H9 (cell line): ENCODE measurements around the gene CACNA2D3. TPM values are rescaled to one million over a fixed set of nuclear protein-coding genes. Genes with fewer than 3 reads are reported as not detected.

ENCODE experiments used
- DNase-seq: peaks from one replicate; pipeline ENCODE4 v3.0.0-alpha.2; 2017
- H2AFZ ChIP-seq: one replicate; pipeline ENCODE4 v1.6.1; 2013; ENCODE audit warnings: mild to moderate bottlenecking, low read length, control low read depth, moderate library complexity
- H2AK5ac ChIP-seq: 2 replicates; pipeline ENCODE4 v1.6.1; 2013; ENCODE audit warnings: low read length, control low read depth, mixed read lengths; ENCODE audit not compliant: insufficient read length
- H2BK120ac ChIP-seq: one replicate; pipeline ENCODE4 v1.6.1; 2013; ENCODE audit warnings: low read depth, mild to moderate bottlenecking, low read length, control low read depth, inconsistent platforms; ENCODE audit not compliant: poor library complexity, severe bottlenecking
- H2BK12ac ChIP-seq: 2 replicates; pipeline ENCODE4 v1.6.1; 2013; ENCODE audit warnings: low read length, control low read depth, mixed read lengths, low read depth; ENCODE audit not compliant: insufficient read length
- H2BK15ac ChIP-seq: 2 replicates; pipeline ENCODE4 v1.6.1; 2013; ENCODE audit warnings: low read depth, low read length, control low read depth
- H2BK20ac ChIP-seq: one replicate; pipeline ENCODE4 v1.6.1; 2013; ENCODE audit warnings: low read depth, mild to moderate bottlenecking, low read length, control low read depth, inconsistent platforms; ENCODE audit not compliant: poor library complexity, severe bottlenecking
- H2BK5ac ChIP-seq: 2 replicates; pipeline ENCODE4 v1.6.1; 2013; ENCODE audit warnings: low read length, control low read depth, mixed read lengths; ENCODE audit not compliant: insufficient read length
- H3K14ac ChIP-seq: 2 replicates; pipeline ENCODE4 v1.6.1; 2013; ENCODE audit warnings: low read length, control low read depth; ENCODE audit not compliant: insufficient read depth
- H3K18ac ChIP-seq: 2 replicates; pipeline ENCODE4 v1.6.1; 2013; ENCODE audit warnings: low read depth, mild to moderate bottlenecking, mixed read lengths, low read length, control low read depth; ENCODE audit not compliant: insufficient read length
- H3K23ac ChIP-seq: 2 replicates; pipeline ENCODE4 v1.6.1; 2013; ENCODE audit warnings: low read length, control low read depth, mixed read lengths, low read depth; ENCODE audit not compliant: insufficient read length
- H3K23me2 ChIP-seq: 2 replicates; pipeline ENCODE4 v1.6.1; 2013; ENCODE audit warnings: low read depth, mild to moderate bottlenecking, mixed read lengths, low read length, control low read depth; ENCODE audit not compliant: insufficient read length, poor library complexity, severe bottlenecking
- H3K27ac ChIP-seq: 2 replicates; pipeline ENCODE4 v1.5.1; 2013; ENCODE audit warnings: low read length, control low read depth, mixed read lengths, low read depth; ENCODE audit not compliant: insufficient read length
- H3K27me3 ChIP-seq: 2 replicates; pipeline ENCODE4 v1.6.1; 2013; ENCODE audit warnings: low read length, control low read depth, inconsistent platforms; ENCODE audit not compliant: insufficient read depth
- H3K4ac ChIP-seq: 2 replicates; pipeline ENCODE4 v1.6.1; 2013; ENCODE audit warnings: low read depth, mild to moderate bottlenecking, control low read depth, inconsistent platforms, low read length, moderate library complexity
- H3K4me1 ChIP-seq: 2 replicates; pipeline ENCODE4 v1.6.1; 2013; ENCODE audit warnings: low read length, control low read depth, inconsistent platforms; ENCODE audit not compliant: insufficient read depth
- H3K4me2 ChIP-seq: 2 replicates; pipeline ENCODE4 v1.6.1; 2013; ENCODE audit warnings: low read length, control low read depth, mixed read lengths; ENCODE audit not compliant: insufficient read length, insufficient read depth
- H3K56ac ChIP-seq: 2 replicates; pipeline ENCODE4 v1.6.1; 2013; ENCODE audit warnings: low read depth, mild to moderate bottlenecking, mixed read lengths, low read length, control low read depth; ENCODE audit not compliant: insufficient read length
- H3K79me1 ChIP-seq: 2 replicates; pipeline ENCODE4 v1.6.1; 2013; ENCODE audit warnings: low read depth, mild to moderate bottlenecking, moderate library complexity, low read length, control low read depth, inconsistent platforms; ENCODE audit not compliant: insufficient read depth, poor library complexity, severe bottlenecking
- H3K79me2 ChIP-seq: 2 replicates; pipeline ENCODE4 v1.6.1; 2013; ENCODE audit warnings: low read length, control low read depth, inconsistent platforms; ENCODE audit not compliant: insufficient read depth
- H3K9ac ChIP-seq: 2 replicates; pipeline ENCODE4 v1.6.1; 2013; ENCODE audit warnings: low read length, control low read depth, mixed read lengths; ENCODE audit not compliant: insufficient read length; ENCODE audit errors: extremely low read depth
- H3K9me3 ChIP-seq: one replicate; pipeline ENCODE4 v1.6.1; 2013; ENCODE audit warnings: low read depth, low read length, inconsistent platforms; ENCODE audit not compliant: control insufficient read depth
- H3T11ph ChIP-seq: one replicate; pipeline ENCODE4 v1.6.1; 2013; ENCODE audit warnings: mild to moderate bottlenecking, low read length, control low read depth, inconsistent platforms
- H4K20me1 ChIP-seq: one replicate; pipeline ENCODE4 v1.6.1; 2013; ENCODE audit not compliant: control insufficient read depth, insufficient read length, insufficient read depth
- H4K5ac ChIP-seq: 2 replicates; pipeline ENCODE4 v1.6.1; 2013; ENCODE audit warnings: low read depth, mild to moderate bottlenecking, mixed read lengths, low read length, control low read depth; ENCODE audit not compliant: insufficient read length
- H4K8ac ChIP-seq: replicated peaks from 2 replicates; pipeline ENCODE4 v1.6.1; 2013; ENCODE audit warnings: low read length, control low read depth, mixed read lengths, low read depth; ENCODE audit not compliant: insufficient read length
- H4K91ac ChIP-seq: 2 replicates; pipeline ENCODE4 v1.6.1; 2013; ENCODE audit warnings: low read depth, mild to moderate bottlenecking, moderate library complexity, mixed read lengths, low read length, control low read depth; ENCODE audit not compliant: insufficient read length
- H3K27ac Mint-ChIP-seq, 3 experiments: 2 replicates in 2 of 3; 3 replicates in 1 of 3; pipeline ENCODE4 v1.8.0; 2020 to 2021; ENCODE audit warnings: mixed read lengths in 3 of 3, mild to moderate bottlenecking in 1 of 3, moderate library complexity in 1 of 3
- H3K27me3 Mint-ChIP-seq: 2 replicates; pipeline ENCODE4 v1.8.0; 2021; ENCODE audit warnings: low read depth, mild to moderate bottlenecking, moderate library complexity, mixed read lengths
- H3K36me3 Mint-ChIP-seq, 3 experiments: 2 replicates in 2 of 3; 3 replicates in 1 of 3; pipeline ENCODE4 v1.8.0; 2020 to 2021; ENCODE audit warnings: low read depth in 3 of 3, mixed read lengths in 3 of 3; ENCODE audit not compliant: insufficient read depth in 1 of 3
- H3K4me1 Mint-ChIP-seq, 2 experiments: 2 replicates each; pipeline ENCODE4 v1.8.0; 2020; ENCODE audit warnings: mixed read lengths in 2 of 2
- H3K4me3 Mint-ChIP-seq, 2 experiments: 2 replicates in 1 of 2; 3 replicates in 1 of 2; pipeline ENCODE4 v1.8.0; 2020 to 2021; ENCODE audit warnings: mild to moderate bottlenecking in 2 of 2, mixed read lengths in 2 of 2, moderate library complexity in 1 of 2
- H3K9me3 Mint-ChIP-seq, 2 experiments: 2 replicates in 1 of 2; 3 replicates in 1 of 2; pipeline ENCODE4 v1.8.0; 2020; ENCODE audit warnings: mild to moderate bottlenecking in 2 of 2, mixed read lengths in 2 of 2, moderate library complexity in 1 of 2
- CTCF ChIP-seq: fragments of 200-600 bp; sonication (generic); conservative IDR thresholded peaks from 3 replicates; pipeline ENCODE4 v1.8.0; 2021; ENCODE audit warnings: antibody characterized with exemption, mild to moderate bottlenecking
- WGBS: extraction: QIAGEN DNeasy Blood & Tissue Kit; methylation state at CpG from one replicate; pipeline ENCODE4 v1.1.7; 2013; ENCODE audit warnings: missing lambda C conversion rate, low lambda C conversion rate, mixed read lengths; ENCODE audit not compliant: insufficient read length; ENCODE audit errors: extremely low coverage; 5-methylcytosine and 5-hydroxymethylcytosine counted together
- total RNA-seq: library from RNA; stranded (reverse); gene quantifications from 2 replicates; pipeline ENCODE4 v1.2.1, GENCODE V29; 2021

The CACNA2D3 gene
- total RNA-seq, 1 experiment from 2014 or later, result 3.2 TPM

- DNase-seq, result no peak
- Histone ChIP-seq H2BK15ac (no peak overlapping the region), H4K5ac (no peak overlapping the region), H3K23ac (no peak overlapping the region), H3K4ac (no peak overlapping the region), H3K27ac (no peak overlapping the region), H3K56ac (no peak overlapping the region), H2BK120ac (no peak overlapping the region), H2AK5ac (no peak overlapping the region), H3K4me2 (no peak overlapping the region), H3K27me3 (no peaks in the 10 kb centered on the region), H3K9ac (no peak overlapping the region), H2AFZ (no peak overlapping the region), H3T11ph (no peak overlapping the region), H3K18ac (no peak overlapping the region), H4K20me1 (no peaks in the 10 kb centered on the region), H3K14ac (no peak overlapping the region), H3K9me3 (no peaks in the 10 kb centered on the region), H2BK20ac (no peak overlapping the region), H3K79me1 (no peaks in the 10 kb centered on the region), H2BK12ac (no peak overlapping the region), H4K8ac (no peak overlapping the region), H4K91ac (no peak overlapping the region), H2BK5ac (no peak overlapping the region), H3K23me2 (no peaks in the 10 kb centered on the region), H3K4me1 (no peaks in the 10 kb centered on the region), H3K79me2 (no peaks in the 10 kb centered on the region)
- no peak overlapping the region for H3K27ac Mint-ChIP-seq
- no peak for TF ChIP-seq CTCF
- H3K9me3 Mint-ChIP-seq, result peaks cover 8 to 9% of the 10 kb centered on the region in 2 experiments; a peak in 4 of 5 replicates
- no peaks in the 10 kb centered on the region for H3K27me3 Mint-ChIP-seq
- H3K4me1 Mint-ChIP-seq, result peaks cover 0 to 5% of the 10 kb centered on the region in 2 experiments; a peak in 3 of 4 replicates
- peaks cover 0 to 9% (median 0%) of the 10 kb centered on the region in 3 experiments; a peak in 2 of 7 replicates for H3K36me3 Mint-ChIP-seq
- WGBS, result no CpG with 5 or more reads among the region's 2 CpGs
- no peak overlapping the region for H3K4me3 Mint-ChIP-seq
These were observed 91.6 kb downstream of the CACNA2D3 start for GRCh38 chr3:54213907-54214306.
